Psoas muscle (tissue), 8 donors: ENCODE measurements around the gene WWOX. TPM values are rescaled to one million over a fixed set of nuclear protein-coding genes. Genes with fewer than 3 reads are reported as not detected.
"Not testable (repeated sequence)": the region's sequence is repeated elsewhere in the genome, so short reads cannot be mapped to it uniquely, and the experiment has no call there.

Experiments
- ATAC-seq, 4 donors: fragments of 200-7000 bp; cut with Tn5 transposase; one replicate each; pipeline ENCODE4 v1.9.1; 2020; ENCODE audit warnings: moderate library complexity in 3 of 4, mild to moderate bottlenecking in 2 of 4
- DNase-seq, 2 donors: peaks; one replicate each; pipeline ENCODE4 v3.0.0-alpha.2; 2020
- H3K27ac ChIP-seq: fragments of 200-600 bp; one replicate; pipeline ENCODE4 v1.8.0; 2022
- H3K27me3 ChIP-seq, 3 donors: fragments of 200-600 bp in 1 of 3; one replicate each; pipeline versions ENCODE4 v1.6.1 to v1.8.0; 2013 to 2022; ENCODE audit warnings: low read length in 2 of 3, mild to moderate bottlenecking in 2 of 3, moderate library complexity in 1 of 3; ENCODE audit not compliant: insufficient read depth in 3 of 3
- H3K36me3 ChIP-seq, 2 donors: fragments of 200-600 bp in 1 of 2; one replicate each; pipeline versions ENCODE4 v1.6.1 to v1.8.0; 2013 to 2022; ENCODE audit warnings: low read depth in 1 of 2, mild to moderate bottlenecking in 1 of 2, moderate library complexity in 1 of 2; ENCODE audit not compliant: insufficient read depth in 1 of 2
- H3K4me1 ChIP-seq: fragments of 200-600 bp; one replicate; pipeline ENCODE4 v1.8.0; 2022
- H3K4me3 ChIP-seq: fragments of 200-600 bp; one replicate; pipeline ENCODE4 v1.8.0; 2022; ENCODE audit warnings: mild to moderate bottlenecking
- H3K9me3 ChIP-seq: fragments of 200-600 bp; one replicate; pipeline ENCODE4 v1.8.0; 2022
- CTCF ChIP-seq: fragments of 200-600 bp; IDR thresholded peaks from one replicate; pipeline ENCODE4 v1.8.0; 2022; ENCODE audit warnings: antibody characterized with exemption
- WGBS, 3 donors: extraction: QIAGEN DNeasy Blood & Tissue Kit; methylation state at CpG; one replicate each; pipeline versions ENCODE4 v1.1.6 to v1.1.7; 2013; 5-methylcytosine and 5-hydroxymethylcytosine counted together
- intact Hi-C, 2 donors: fragments of 100-400 bp; cut with DNase I; formaldehyde crosslinking; loops; one replicate each; pipeline versions ENCODE4 v1.11.0 to v1.14.2; 2022
- polyA plus RNA-seq, 3 donors: library from polyadenylated mRNA; stranded (reverse); fragments of 200-250 nt; gene quantifications; one replicate each; pipeline ENCODE4 v1.2.3, GENCODE V29; 2013
- total RNA-seq, 4 donors: library from RNA; stranded (reverse); fragmentation: NEBNext Ultra II Directional in 2 of 4; extraction: Animal tissue kit (Norgen Biotek cat#: 25700) in 2 of 4; gene quantifications; one replicate each; pipeline versions ENCODE4 v1.2.1 to v1.2.4, GENCODE V29; 2021 to 2023
- donor health status: healthy with polysubstance abuse.
- donor health status: DM: no; HTN: no; CAD: no; lungs with moderate emphysema.
- donor health status: Bipolar disorder and iron deficiency.
- donor health status: healthy.
- donor health status: DM: yes; HTN: yes; CAD: no.
- donor health status: DM: no; HTN: no; CAD: no.
- donor health status: DM: no; HTN: no; CAD: no.
- donor health status: DM: yes; HTN: yes; CAD: no.

The WWOX gene
- total and polyA plus RNA-seq, 7 donors = 3.1 to 6.6 (median 5.0) TPM

DNA sequence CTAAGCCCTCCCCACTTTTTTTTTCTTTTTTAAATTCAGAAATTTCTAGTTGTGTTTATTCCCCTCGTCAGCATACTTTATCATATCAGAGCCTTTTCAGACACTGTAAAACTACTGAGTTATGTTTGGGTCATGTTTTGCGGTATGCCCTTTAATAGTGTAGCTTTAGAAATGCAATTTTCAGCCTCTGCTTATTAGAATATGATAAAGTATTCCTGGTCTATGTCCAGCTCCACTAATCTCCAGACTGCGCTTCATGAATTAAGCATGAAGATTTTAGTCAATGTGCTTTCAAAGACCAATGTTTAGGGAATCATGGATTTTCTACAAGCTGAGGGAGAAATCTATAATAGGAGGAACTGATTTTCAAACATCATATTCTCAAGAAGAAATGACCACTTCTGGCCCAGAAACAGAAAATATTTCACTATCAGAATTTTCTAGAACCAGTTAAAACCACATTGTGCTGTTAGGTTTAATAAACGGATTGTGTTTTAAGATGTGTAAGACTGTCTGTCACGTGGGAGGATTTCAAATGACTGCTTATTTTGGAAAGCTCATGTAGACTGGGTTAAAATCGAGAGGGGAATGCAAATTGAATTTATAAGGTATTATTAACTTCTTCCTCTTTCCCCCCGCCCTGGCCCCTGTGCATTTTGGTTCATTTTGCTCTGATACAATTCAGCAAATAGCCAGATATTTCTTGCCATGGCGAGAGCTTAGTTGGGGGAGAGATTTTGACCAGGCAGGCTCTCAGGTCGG is 498.5 kb downstream of the WWOX start:
- Histone ChIP-seq H3K9me3 (no peaks in the 10 kb centered on the region), H3K36me3 (no peaks in the 10 kb centered on the region), H3K4me1 (no peaks in the 10 kb centered on the region), H3K27me3 (no peaks in the 10 kb centered on the region), H3K4me3 (no peak overlapping the region), H3K27ac (no peak overlapping the region)
- intact Hi-C loops = loop anchor here in 1 of 2 donors (1.0 kb wide), 1 partner anchor 28 kb away; no protein-coding TSS in a partner anchor
- no peak for TF ChIP-seq CTCF
- WGBS, 3 donors = 89 to 95% (median 89%) methylated on average over 9 of the region's 9 CpGs
- DNase-seq (no peak), ATAC-seq (no peak)

DNA sequence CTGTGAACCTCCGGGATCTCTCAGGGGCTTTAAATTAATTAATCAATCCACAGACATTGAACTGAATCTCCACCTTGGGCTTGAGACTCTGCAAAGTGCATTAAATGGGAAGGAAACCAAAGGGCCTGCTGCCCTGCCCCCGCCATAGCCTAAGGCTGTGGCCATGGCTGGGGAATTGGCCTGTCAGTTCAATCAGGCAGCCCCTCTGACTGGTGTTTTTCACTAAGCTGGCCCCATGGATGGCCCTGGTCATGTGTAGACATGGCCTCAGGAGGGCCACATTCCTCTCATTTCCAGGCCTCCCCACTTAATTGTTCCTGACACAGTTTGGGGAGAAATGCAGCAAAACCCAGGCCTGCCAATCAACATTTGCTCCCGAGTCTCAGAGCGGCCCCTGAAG is 499.8 kb downstream of the WWOX start:
- DNase-seq = no peak
- H3K4me1 ChIP-seq = no peaks in the 10 kb centered on the region
- no peak overlapping the region for H3K27ac ChIP-seq
- no peak for TF ChIP-seq CTCF
- intact Hi-C loops = no loop called here
- H3K4me3 ChIP-seq = no peak overlapping the region
- H3K27me3 ChIP-seq = no peaks in the 10 kb centered on the region
- no peaks in the 10 kb centered on the region for H3K36me3 ChIP-seq
- no peaks in the 10 kb centered on the region for H3K9me3 ChIP-seq
- ATAC-seq = no peak
- 92 to 96% (median 93%) methylated on average over 4 of the region's 4 CpGs for WGBS, 3 donors

DNA sequence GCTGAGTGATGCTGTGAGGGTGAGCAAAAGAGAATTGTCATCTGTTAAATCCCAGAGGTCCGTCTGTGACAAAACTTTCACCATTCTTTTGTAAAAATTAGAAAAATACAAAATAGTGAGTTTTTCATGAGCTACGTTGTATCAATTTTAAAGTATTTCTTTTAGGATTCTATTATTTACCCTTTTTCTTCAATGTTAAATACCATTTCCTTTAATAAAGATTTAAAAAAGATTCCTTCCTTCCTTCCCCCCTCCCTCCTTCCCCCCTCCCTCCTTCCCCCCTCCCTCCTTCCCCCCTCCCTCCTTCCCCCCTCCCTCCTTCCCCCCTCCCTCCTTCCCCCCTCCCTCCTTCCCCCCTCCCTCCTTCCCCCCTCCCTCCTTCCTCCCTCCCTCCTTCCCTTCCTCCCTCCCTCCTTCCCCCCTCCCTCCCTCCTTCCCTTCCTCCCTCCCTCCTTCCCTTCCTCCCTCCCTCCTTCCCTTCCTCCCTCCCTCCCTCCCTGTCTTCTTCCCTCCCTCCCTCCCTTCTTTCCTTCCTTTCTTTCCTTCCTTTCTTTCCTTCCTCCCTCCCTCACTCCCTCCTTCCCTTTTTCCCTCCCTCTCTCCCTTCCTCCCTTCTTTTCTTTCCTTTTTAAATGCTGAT is 505.1 kb downstream of the WWOX start:
- H3K36me3 ChIP-seq, DNase-seq: not testable (repeated sequence)

DNA sequence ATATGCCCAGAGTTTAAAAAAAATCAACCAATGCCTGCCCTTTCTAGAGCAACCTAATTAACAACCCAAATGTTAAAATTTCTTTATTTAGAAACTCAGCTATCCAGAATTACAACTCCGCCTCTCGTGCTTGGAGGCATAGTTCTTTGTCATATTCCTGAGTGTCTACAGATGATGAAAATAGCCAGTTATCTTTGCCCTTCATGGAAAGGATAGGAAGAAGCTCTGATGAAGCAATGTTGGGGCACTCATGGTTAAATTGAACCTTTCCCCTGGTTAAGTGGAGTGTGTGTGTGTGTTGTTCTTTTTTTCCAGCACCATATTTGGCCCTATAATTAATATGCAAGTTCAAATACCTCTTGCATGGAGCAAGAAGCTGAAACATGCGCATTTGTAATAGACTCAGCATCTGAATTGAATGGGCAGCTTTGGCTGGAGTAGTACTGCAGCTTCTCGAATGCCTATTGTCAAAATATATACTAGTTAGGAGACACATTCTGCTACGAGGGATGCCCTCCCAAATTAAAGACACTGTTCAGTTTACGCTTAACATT is 506.2 kb downstream of the WWOX start:
- H3K4me3 ChIP-seq = no peak overlapping the region
- no peak overlapping the region for H3K27ac ChIP-seq
- H3K9me3 ChIP-seq = no peaks in the 10 kb centered on the region
- intact Hi-C loops = no loop called here
- no peak for TF ChIP-seq CTCF
- DNase-seq (no peak), ATAC-seq (no peak)
- no peaks in the 10 kb centered on the region for H3K36me3 ChIP-seq
- WGBS, 3 donors = 89 to 96% (median 91%) methylated on average over 6 of the region's 6 CpGs
- H3K27me3 ChIP-seq = no peaks in the 10 kb centered on the region
- H3K4me1 ChIP-seq = no peaks in the 10 kb centered on the region

More for the DNA sequence above, 505.1 kb downstream of the WWOX start:
- H3K27ac ChIP-seq, H3K27me3 ChIP-seq, H3K4me3 ChIP-seq, intact Hi-C loops, H3K9me3 ChIP-seq, H3K4me1 ChIP-seq, ATAC-seq: not testable (repeated sequence)
- 94 to 99% (median 96%) methylated on average over 2 of the region's 2 CpGs for WGBS, 3 donors

DNA sequence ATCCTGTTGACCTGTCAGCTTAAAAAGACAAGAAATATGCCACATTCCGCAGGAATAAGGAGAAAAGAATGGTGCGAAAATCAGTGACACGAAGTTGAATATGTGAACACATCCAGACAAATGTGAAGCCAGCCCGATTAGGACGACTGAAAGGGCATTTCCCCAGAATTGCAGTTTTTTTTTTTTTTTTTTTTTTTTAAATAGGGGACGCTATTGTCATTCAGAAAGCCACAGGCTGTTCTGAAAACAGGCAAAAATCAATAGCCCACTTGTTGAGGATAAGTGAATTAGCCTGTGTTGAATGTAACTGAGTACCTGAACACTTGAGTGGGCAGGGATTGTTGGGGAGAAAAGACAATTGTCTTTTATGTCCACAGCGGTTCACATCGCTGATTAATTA is 507.1 kb downstream of the WWOX start:
- no peaks in the 10 kb centered on the region for H3K4me1 ChIP-seq
- H3K27me3 ChIP-seq = no peaks in the 10 kb centered on the region
- H3K36me3 ChIP-seq = no peaks in the 10 kb centered on the region
- H3K9me3 ChIP-seq = no peaks in the 10 kb centered on the region
- H3K27ac ChIP-seq = no peak overlapping the region
- intact Hi-C loops = no loop called here
- WGBS, 3 donors = 88 to 94% (median 89%) methylated on average over 8 of the region's 8 CpGs
- no peak for DNase-seq
- no peak for TF ChIP-seq CTCF
- no peak for ATAC-seq
- H3K4me3 ChIP-seq = no peak overlapping the region
